ENCODE measurements around the gene PDE5A.
"Not testable (repeated sequence)": the region's sequence is repeated elsewhere in the genome, so short reads cannot be mapped to it uniquely, and the experiment has no call there.

PDE5A gene

DNA sequence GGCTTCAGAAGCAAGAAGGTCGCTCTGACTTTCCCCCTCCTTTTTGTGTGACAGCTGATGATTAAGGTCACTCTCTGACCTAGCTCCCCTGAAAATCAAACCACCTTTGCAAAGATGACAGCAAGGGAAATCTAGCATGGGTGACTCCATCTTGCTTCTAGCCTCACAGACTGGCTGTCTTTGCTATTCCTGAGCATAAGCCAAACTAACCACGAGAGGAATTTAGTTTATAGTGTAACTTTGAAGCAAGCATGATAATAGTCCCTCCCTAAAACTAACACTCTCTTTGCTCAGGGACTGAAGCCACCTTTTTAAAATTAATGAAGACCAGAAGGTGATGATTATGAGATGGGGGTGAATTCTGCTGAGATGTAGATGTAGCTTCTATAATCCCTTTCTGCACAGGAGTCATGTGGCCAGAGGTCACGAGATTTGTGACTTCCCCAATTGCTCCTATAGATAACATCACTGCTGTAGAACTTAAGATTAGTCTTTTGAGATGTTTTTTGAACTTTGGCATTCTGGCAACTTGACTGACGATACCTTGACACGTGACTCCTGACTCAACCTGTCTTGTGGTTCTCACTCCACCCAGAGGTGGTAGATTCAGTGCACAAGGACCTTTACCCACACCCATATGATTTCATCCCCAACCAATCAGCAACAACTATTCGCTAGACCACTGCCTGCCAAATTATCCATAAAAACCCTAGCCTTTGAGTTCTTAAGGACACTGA lies 14.9 kb upstream of the PDE5A start:
- DNase-seq = no peak

DNA sequence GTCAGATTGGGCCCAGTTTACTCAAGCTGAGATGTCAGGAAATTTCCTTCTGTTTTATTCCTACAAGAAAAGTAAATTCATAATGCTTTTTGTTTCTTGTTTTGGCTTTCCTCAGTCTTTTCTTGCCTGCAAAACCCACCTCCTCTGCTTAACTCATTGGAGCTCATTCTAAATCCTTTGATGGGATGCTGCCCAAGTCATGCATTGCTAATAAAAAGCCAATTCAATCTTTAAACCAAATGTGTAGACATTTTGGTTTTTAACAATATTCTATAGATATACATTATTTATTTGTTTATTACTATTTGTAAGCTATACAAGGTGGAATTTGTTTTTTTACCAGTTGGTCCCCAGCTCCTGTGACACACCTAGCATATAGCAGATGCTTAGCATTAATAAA lies 13.2 kb upstream of the PDE5A start:
- DNase-seq = no peak

DNA sequence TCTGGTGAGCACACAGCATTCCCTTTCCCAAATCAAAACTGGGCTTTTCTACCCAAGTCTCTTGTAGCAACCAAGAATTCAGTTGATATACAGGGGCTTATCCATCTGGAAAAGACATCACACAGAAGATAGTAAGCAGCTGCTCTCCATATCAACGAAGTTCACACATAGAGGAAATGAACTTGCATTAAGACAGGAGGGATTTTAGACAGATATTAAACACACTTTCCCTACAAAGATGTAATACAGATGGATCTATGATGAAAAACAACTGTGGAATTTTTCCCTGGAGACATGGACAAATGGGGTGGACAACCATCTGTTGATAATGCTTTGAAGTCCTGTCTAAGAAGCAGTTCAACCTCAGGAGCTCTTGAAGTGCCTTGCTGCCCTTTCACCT lies 9.8 kb upstream of the PDE5A start:
- DNase-seq = no peak

DNA sequence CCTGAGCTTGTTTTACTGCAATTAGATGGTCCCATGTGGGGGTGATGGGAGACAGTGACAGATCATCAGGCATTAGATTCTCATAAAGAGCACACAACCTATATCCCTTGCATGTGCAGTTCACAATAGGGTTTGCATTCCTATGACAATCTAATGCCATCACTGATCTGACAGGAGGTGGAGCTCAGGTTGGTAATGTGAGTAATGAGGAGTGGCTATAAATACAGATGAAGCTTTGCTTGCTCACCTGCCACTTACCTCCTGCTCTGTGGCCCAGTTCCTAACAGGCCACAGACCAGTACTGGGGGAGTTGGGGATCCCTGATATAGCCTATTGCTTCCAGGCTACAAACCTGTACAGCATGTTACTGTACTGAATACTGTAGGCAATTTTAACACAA lies 8.2 kb upstream of the PDE5A start:
- not testable (repeated sequence) for DNase-seq

DNA sequence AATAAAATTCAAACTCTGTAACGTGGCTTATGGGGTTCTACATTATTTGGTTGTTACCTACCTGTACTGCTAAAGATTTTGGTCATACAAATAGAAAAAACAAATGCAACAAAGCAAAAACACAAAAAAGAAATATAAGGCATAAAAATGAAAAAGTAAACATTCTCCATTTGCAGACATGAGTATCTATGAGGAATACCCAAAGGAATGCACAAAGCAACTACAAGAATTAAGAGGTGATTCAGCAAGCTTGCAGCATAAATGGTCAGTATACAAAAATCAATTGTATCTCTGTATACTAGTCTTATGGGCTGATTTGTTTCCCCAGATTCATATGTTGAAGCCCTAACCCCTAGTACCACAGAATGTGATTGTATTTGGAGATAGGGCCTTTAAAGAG lies 3.6 kb upstream of the PDE5A start:
- DNase-seq = no peak

- DNase-seq = no peak
Observed at GRCh38 chr4:119629142-119629471, 503 bp upstream of the PDE5A start.

DNA sequence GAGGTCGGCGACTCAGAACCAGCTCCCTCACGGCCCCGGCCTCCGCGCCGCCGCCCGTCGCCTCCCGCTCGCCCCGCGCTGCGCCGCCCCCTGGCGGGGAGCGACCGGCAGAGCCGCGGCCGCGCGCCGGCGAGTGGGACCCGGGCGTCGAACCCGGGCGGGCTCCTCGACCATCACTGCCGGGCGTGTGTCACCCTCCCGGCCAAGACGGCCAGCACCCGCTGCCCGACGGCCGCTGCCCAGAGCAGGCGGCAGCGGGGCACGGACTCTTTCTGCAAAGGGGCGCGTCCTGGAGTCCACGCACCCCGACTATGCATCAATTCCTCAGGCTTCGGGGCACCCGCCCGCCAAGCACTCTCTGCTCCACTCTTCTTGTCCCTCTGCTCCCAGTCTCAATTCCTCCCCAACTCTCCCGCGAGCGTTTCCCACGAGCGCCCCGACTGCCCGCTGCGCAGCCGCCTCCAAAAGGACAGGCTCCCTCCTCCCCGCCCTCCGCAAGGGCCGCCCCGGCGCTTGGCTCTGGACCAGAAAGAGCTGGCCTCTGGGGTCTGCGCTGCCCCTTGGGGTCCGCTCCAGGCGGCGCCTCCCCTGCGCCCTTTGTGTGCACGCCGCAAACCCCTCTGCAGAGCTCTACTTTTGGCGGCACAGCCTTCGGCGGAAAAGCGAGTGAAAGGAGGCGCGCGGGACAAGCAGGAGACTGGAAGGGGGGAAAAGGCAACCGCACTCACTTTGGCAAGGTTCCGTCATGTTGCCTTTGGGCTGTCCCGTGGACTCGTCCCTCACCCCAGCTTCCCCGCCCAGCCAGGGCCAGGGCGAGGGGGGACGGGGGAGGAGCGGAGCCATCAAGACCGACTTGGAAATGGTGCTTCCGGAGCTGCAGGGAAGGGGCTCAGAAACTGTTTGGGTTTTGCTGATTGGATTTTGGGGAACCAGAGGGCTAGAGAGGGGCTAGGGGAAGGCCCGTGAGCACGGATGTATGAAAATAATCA lies 1.0 kb downstream of the PDE5A start:
- peak; percentile 56 for DNase-seq

GRCh38 chr4:119626943-119627266 lies 1.7 kb downstream of the PDE5A start:
- no peak for DNase-seq

GRCh38 chr4:119626420-119626819 lies 2.2 kb downstream of the PDE5A start:
- DNase-seq = no peak

- no peak for DNase-seq
Observed at GRCh38 chr4:119625761-119626160, 2.8 kb downstream of the PDE5A start.

DNA sequence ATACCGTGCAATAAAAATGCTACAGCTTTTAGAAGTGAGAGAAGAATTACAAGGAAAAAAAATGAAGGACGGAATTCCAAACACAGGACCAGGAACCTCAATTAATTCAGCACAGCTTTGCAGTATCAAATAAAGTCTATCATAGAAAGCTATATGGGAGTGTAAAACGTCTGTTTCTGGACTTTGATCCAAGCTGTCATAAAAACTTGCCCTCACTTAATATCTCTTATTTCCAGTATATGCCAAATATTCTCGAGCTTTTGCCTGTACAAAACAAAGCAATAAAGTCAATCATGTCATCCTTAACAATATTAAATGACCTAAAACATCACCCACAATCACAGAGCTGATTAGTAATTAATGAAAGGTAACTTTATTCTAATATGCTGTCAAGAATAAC lies 4.2 kb downstream of the PDE5A start:
- no peak for DNase-seq

- no peak for DNase-seq
Observed at GRCh38 chr4:119623025-119623424, 5.6 kb downstream of the PDE5A start.

- DNase-seq = no peak
Observed at GRCh38 chr4:119615068-119615719, 13.4 kb downstream of the PDE5A start.

- DNase-seq = no peak
Observed at GRCh38 chr4:119604266-119604665, 24.3 kb downstream of the PDE5A start.

- DNase-seq = no peak
Observed at GRCh38 chr4:119602366-119602765, 26.2 kb downstream of the PDE5A start.

DNA sequence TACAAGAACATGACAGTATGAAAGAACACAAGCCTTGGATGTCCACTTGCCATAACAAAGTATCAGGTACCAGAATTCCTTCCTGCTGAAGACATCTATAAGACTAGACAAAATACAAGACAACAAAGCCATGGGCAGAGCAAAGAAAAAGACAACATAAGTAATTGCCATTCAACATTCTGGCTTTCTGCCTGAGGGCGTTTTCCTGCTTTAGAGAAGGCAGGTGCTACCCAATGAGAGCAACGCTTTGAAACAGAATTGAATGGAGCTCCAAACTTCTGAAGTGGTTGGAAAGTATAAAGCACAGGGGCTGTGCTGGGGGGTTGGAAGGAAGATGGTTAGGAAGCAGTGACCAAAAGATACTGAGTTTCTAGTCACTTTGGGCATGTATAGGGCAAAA lies 30.1 kb downstream of the PDE5A start:
- DNase-seq = no peak

DNA sequence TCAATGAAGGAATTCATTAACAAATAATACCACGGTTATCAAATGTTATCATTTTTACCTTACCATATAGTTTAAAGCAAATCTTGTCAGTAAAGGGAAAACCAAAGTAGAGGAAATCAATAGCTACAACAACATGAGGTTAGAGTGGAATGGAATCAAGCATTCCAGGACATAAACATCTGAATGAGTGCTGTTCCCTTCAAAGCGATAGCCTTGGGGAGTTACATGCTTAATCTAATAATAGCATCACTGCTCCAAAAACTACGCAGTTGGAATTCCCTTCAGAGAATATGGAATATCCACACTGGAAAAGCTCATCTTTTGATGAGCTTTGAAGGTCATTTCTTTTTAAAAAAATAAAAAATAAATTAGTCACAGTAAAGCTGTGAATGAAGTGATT lies 31.2 kb downstream of the PDE5A start:
- no peak for DNase-seq

- DNase-seq = no peak
Observed at GRCh38 chr4:119593698-119594097, 34.9 kb downstream of the PDE5A start.

DNA sequence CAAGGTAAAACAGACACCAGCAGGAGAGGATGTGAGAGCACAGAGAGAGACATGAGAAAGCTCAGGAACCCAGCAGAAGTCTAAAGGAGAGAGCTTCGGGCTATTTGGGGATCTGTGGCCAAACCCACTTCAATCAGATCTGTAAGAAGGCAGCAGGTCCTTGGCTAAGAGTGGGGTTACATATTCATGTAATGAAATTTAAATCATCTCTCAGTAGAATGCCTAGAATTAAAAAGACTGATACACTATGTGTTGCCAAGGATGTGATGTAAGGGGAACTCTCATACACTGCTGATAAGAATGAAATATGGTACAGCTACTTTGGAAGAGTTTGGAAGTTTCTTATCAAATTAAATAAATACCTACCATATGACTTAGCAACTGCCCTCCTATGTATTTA lies 35.8 kb downstream of the PDE5A start:
- DNase-seq = no peak

- DNase-seq = no peak
Observed at GRCh38 chr4:119589165-119589564, 39.4 kb downstream of the PDE5A start.

DNA sequence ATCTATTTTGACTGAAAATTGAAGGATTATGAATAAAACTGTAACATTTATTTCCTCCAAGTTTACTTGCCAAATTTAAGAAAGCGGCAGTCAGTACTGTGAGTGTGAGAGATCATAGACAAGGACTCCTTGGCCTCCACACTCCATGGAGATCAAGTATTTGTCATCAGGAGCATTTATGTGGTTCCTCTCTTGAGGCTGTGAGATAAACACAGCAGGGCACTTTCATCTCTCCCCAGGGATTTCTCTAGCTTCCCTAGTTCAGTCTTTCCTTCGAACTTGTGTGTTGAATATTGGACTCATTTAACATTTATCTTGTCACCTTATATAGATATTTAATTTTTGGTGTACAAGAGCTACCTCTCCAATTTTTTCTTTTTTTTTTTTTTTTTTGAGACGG lies 40.8 kb downstream of the PDE5A start:
- no peak for DNase-seq

- no peak for DNase-seq
Observed at GRCh38 chr4:119585771-119586170, 42.8 kb downstream of the PDE5A start.

GRCh38 chr4:119581190-119581873 lies 47.3 kb downstream of the PDE5A start:
- no peak for DNase-seq
